Left lung (tissue), 10 donors: ENCODE data around the gene PIGQ. TPM values are rescaled to one million over a fixed set of nuclear protein-coding genes. Genes with fewer than 3 reads are reported as not detected.

Source experiments
- ATAC-seq: fragments of 200-7000 bp; cut with Tn5 transposase; one replicate; pipeline ENCODE4 v1.9.1; 2020; ENCODE audit warnings: moderate library complexity
- DNase-seq, 4 donors: peaks; one replicate each; pipeline ENCODE4 v3.0.0-alpha.2; 2013 to 2020
- H3K27ac ChIP-seq, 2 donors: fragments of 200-600 bp; sonication (generic) in 1 of 2; one replicate each; pipeline versions ENCODE4 v1.5.0 to v1.8.0; 2020 to 2021
- H3K27me3 ChIP-seq, 2 donors: fragments of 200-600 bp; sonication (generic) in 1 of 2; one replicate each; pipeline versions ENCODE4 v1.5.0 to v1.8.0; 2020 to 2021
- H3K36me3 ChIP-seq, 2 donors: fragments of 200-600 bp; sonication (generic) in 1 of 2; one replicate each; pipeline versions ENCODE4 v1.5.0 to v1.8.0; 2020 to 2021
- H3K4me1 ChIP-seq, 2 donors: fragments of 200-600 bp; one replicate each; pipeline ENCODE4 v1.8.0; 2021
- H3K4me3 ChIP-seq, 2 donors: fragments of 200-600 bp; sonication (generic) in 1 of 2; one replicate each; pipeline versions ENCODE4 v1.5.0 to v1.8.0; 2020 to 2021; ENCODE audit warnings: mild to moderate bottlenecking in 1 of 2
- H3K9me3 ChIP-seq, 2 donors: fragments of 200-600 bp; sonication (generic) in 1 of 2; one replicate each; pipeline versions ENCODE4 v1.5.0 to v1.8.0; 2020 to 2021
- intact Hi-C, 2 donors: fragments of 100-400 bp; cut with DNase I; formaldehyde crosslinking; loops; one replicate each; pipeline versions ENCODE4 v1.11.2 to v1.14.2; 2022
- polyA plus RNA-seq, 6 donors: library from polyadenylated mRNA; unstranded; fragments of 120-200 nt; gene quantifications; one replicate each; pipeline ENCODE4 v1.2.1, GENCODE V29; 2013; ENCODE audit not compliant: insufficient read length in 6 of 6
- total RNA-seq, 2 donors: library from RNA; stranded (reverse); fragmentation: NEBNext Ultra II Directional; extraction: Animal tissue kit (Norgen Biotek cat#: 25700); gene quantifications; one replicate each; pipeline ENCODE4 v1.2.1, GENCODE V29; 2021
- TF ChIP-seq, protein P1 (sequence below), 2 donors: fragments of 200-600 bp; sonication (generic) in 1 of 2; IDR thresholded peaks; one replicate each; pipeline versions ENCODE4 v1.5.0 to v1.8.0; 2021; ENCODE audit warnings: antibody characterized with exemption in 2 of 2
- donor health status: DM: no; HTN: yes; CAD: no.
- donor health status: DM: no; HTN: no; CAD: no.

The PIGQ gene
- total and polyA plus RNA-seq, 8 donors: 32.9 to 68.5 (median 39.0) TPM

DNA sequence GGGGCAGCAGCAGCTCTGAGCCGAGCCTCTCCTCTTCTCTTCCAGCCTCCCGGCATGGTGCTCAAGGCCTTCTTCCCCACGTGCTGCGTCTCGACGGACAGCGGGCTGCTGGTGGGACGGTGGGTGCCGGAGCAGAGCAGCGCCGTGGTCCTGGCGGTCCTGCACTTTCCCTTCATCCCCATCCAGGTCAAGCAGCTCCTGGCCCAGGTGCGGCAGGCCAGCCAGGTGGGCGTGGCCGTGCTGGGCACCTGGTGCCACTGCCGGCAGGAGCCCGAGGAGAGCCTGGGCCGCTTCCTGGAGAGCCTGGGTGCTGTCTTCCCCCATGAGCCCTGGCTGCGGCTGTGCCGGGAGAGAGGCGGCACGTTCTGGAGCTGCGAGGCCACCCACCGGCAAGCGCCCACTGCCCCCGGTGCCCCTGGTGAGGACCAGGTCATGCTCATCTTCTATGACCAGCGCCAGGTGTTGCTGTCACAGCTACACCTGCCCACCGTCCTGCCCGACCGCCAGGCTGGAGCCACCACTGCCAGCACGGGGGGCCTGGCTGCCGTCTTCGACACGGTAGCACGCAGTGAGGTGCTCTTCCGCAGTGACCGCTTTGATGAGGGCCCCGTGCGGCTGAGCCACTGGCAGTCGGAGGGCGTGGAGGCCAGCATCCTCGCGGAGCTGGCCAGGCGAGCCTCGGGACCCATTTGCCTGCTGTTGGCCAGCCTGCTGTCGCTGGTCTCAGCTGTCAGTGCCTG, 4.4 kb downstream of the PIGQ start:
- TF ChIP-seq, protein P1, sequence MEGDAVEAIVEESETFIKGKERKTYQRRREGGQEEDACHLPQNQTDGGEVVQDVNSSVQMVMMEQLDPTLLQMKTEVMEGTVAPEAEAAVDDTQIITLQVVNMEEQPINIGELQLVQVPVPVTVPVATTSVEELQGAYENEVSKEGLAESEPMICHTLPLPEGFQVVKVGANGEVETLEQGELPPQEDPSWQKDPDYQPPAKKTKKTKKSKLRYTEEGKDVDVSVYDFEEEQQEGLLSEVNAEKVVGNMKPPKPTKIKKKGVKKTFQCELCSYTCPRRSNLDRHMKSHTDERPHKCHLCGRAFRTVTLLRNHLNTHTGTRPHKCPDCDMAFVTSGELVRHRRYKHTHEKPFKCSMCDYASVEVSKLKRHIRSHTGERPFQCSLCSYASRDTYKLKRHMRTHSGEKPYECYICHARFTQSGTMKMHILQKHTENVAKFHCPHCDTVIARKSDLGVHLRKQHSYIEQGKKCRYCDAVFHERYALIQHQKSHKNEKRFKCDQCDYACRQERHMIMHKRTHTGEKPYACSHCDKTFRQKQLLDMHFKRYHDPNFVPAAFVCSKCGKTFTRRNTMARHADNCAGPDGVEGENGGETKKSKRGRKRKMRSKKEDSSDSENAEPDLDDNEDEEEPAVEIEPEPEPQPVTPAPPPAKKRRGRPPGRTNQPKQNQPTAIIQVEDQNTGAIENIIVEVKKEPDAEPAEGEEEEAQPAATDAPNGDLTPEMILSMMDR (IDR thresholded peaks at IDR 0.05): no peak
- peaks cover 0 to 29% of the 10 kb centered on the region in 2 donors for H3K36me3 ChIP-seq
- DNase-seq (no peak), ATAC-seq (no peak)
- H3K27ac ChIP-seq: no peak overlapping the region
- H3K9me3 ChIP-seq: no peaks in the 10 kb centered on the region
- intact Hi-C loops: no loop called here
- H3K4me3 ChIP-seq: no peak overlapping the region
- H3K4me1 ChIP-seq: peaks cover 0 to 19% of the 10 kb centered on the region in 2 donors
- H3K27me3 ChIP-seq: no peaks in the 10 kb centered on the region

DNA sequence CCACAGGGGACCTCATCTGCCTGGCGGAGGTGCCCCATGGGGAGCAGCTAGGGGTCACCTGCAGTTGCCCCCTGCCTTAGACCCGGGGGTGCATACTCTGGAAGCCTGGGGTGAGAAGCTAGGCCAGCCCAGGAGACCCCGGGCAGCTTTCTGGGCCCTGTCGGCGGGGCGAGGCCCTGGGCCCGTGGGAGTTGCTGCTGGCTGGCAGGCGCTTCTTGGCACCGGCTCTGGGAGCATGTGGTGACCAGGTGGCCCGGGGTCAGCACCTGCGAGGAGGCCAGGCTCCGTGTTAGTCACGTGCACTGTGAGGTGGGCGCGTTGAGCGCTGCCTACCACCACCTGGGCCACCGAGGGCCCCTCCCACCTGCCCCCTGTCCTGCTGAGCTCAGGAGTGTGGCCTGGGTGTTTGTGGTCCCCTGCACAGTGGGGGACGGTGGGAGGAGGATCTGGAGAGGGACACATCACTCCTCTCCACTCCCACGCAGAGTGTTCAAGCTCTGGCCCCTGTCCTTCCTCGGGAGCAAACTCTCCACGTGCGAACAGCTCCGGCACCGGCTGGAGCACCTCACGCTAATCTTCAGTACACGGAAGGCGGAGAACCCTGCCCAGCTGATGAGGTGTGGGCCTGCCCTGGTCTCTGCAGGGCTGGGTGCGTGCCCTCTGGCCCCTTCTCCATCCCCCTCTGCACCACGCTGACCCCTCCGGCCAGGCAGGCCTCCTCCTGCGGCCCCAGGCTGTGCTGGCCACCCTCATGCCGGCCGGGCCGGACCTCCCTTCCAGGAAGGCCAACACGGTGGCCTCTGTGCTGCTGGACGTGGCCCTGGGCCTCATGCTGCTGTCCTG, 5.8 kb downstream of the PIGQ start:
- intact Hi-C loops: loop anchor here in 1 of 2 donors (5.0 kb wide), 1 partner anchor 87 kb away; no protein-coding TSS in a partner anchor
- no peak for ATAC-seq
- Histone ChIP-seq H3K4me1 (peaks cover 0 to 11% of the 10 kb centered on the region in 2 donors), H3K9me3 (no peaks in the 10 kb centered on the region), H3K27me3 (no peaks in the 10 kb centered on the region), H3K27ac (no peak overlapping the region), H3K36me3 (peaks cover 0 to 32% of the 10 kb centered on the region in 2 donors), H3K4me3 (no peak overlapping the region)
- TF ChIP-seq, protein P1 (IDR thresholded peaks at IDR 0.05): no peak
- DNase-seq: no peak

DNA sequence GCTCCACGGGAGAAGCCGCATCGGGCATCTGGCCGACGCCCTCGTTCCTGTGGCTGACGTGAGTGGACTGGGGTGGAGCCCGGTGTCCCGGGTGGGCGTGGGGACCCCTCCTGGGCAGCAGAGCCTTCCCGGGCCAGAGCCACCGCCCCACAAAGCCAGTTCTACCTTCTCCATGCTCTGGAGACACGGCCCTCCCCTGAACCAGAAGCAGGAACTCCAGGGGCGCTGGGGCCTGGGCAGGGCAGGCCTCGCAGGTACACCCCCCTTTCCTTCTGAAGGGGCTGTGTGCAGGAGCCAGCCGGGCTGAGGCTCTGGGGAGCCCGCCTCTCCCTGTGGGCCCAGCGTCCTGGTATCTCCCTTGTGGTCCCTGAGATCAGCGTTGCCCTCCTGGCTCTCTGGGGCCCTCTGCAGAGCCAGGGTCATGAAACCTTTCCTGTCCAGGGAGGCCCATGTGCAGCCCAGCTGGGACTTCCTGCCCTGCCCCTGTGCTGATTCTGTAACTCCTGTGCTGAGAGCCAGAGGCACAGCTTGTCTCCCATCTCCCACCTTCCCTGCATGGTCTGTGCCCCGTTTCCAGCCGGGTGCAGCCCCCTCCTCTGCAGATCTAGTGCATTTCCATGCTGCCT, 6.5 kb downstream of the PIGQ start:
- TF ChIP-seq, protein P1 (IDR thresholded peaks at IDR 0.05): no peak
- Histone ChIP-seq H3K4me3 (no peak overlapping the region), H3K9me3 (no peaks in the 10 kb centered on the region), H3K27ac (no peak overlapping the region), H3K36me3 (peaks cover 0 to 40% of the 10 kb centered on the region in 2 donors), H3K27me3 (no peaks in the 10 kb centered on the region), H3K4me1 (peaks cover 0 to 9% of the 10 kb centered on the region in 2 donors)
- DNase-seq: no peak
- intact Hi-C loops: loop anchor here in 1 of 2 donors (5.0 kb wide), 1 partner anchor 86 kb away; no protein-coding TSS in a partner anchor
- ATAC-seq: no peak

DNA sequence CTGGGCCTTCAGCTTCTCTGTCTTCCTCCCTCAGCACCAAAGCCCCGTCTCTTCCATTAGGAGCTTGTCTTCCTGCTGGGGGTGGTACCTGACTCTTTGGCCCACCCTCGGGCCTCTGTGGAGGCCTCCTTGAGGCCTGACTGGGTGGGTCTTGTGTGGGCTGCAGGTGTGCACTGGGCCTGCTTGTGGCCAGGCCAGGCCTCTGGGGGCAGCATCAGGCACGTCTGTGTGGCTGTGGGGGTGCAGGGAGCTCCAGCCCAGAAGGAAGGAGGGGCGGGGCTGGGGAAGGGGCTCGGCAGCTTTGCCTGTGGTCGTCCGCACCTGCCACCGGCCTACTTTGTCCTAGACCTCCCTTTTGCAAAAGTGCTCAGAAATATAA, 7.0 kb downstream of the PIGQ start:
- H3K27ac ChIP-seq: no peak overlapping the region
- DNase-seq: no peak

More for the DNA sequence above, 7.0 kb downstream of the PIGQ start:
- TF ChIP-seq, protein P1 (IDR thresholded peaks at IDR 0.05): no peak
- H3K36me3 ChIP-seq: peaks cover 0 to 41% of the 10 kb centered on the region in 2 donors
- no peak overlapping the region for H3K4me3 ChIP-seq
- peaks cover 0 to 9% of the 10 kb centered on the region in 2 donors for H3K4me1 ChIP-seq
- ATAC-seq: no peak
- H3K27me3 ChIP-seq: no peaks in the 10 kb centered on the region
- intact Hi-C loops: loop anchor here in 1 of 2 donors (5.0 kb wide), 1 partner anchor 85 kb away; no protein-coding TSS in a partner anchor
- H3K9me3 ChIP-seq: no peaks in the 10 kb centered on the region
